ENCODE results near the gene GDE1. TPM values are rescaled to one million over a fixed set of nuclear protein-coding genes. Genes with fewer than 3 reads are reported as not detected.
A peak's percentile ranks its signal among the peaks of the same experiment; 100 is the strongest.

GDE1 gene
- total RNA-seq, 1 experiment from 2014 or later = 65.7 TPM

DNA sequence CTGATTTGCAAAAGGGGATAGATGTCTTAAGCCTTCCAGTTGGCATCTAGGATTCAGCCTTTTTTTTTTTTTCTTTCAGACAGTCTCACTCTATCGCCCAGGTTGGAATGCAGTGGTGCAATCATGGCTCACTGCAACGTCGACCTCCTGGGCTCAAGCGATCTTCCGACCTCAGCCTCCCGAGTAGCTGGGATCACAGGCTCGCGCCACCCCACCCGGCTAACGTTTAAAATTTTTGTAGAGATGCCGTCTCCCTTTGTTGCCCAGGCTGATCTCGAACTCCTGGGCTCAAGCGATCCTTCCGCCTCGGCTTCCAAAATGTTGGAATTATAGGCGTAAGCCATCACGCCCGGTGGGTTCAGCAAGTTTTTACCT lies 1.3 kb upstream of the GDE1 start:
- H3K36me3 Mint-ChIP-seq = peaks cover 7% of the 10 kb centered on the region; the same call in 1 of the 2 replicates
- H3K4me1 Mint-ChIP-seq = peaks cover 49% of the 10 kb centered on the region
- no peak for ATAC-seq
- H3K4me3 Mint-ChIP-seq = no peak overlapping the region; the same call in 1 of the 2 replicates
- ChIA-PET POLR2A (interaction anchor here (1.0 to 2.6 kb wide), 3 partner anchors 15 to 108 kb away, joined by 3 to 23 read pairs (median 3); partner anchors contain the start of gene VPS35L), CTCF (interaction anchor here (3.1 kb wide), 1 partner anchor 32 kb away, joined by 28 read pairs; the partner anchor contains the start of gene VPS35L)
- no peaks in the 10 kb centered on the region for H3K9me3 Mint-ChIP-seq
- no peaks in the 10 kb centered on the region for H3K27me3 Mint-ChIP-seq (ENCODE audit: low read depth)
- DNase-seq (ENCODE audit: low spot score) = no peak
- TF ChIP-seq GABPB1 (CRISPR knock-in tag; IDR thresholded peaks at IDR 0.05) (peak; percentile 38; the same call in 1 of the 2 replicates), ZNF232 (CRISPR knock-in tag; IDR thresholded peaks at IDR 0.05) (no peak)
- no peak overlapping the region for H3K27ac Mint-ChIP-seq

GRCh38 chr16:19522760-19523159 lies 862 bp upstream of the GDE1 start:
- POLR2A ChIA-PET = no interaction called here
- no peak for ATAC-seq
- TF ChIP-seq ZNF263 (CRISPR knock-in tag; IDR thresholded peaks at IDR 0.05; ENCODE audit: low read depth) (no peak), ZNF138 (CRISPR knock-in tag; conservative IDR thresholded peaks at IDR 0.05) (no peak), TCF7 (CRISPR knock-in tag; IDR thresholded peaks at IDR 0.05; ENCODE audit: low read depth) (no peak), ZNF671 (CRISPR knock-in tag; IDR thresholded peaks at IDR 0.05) (no peak), ZNF317 (CRISPR knock-in tag; IDR thresholded peaks at IDR 0.05; ENCODE audit: borderline replicate concordance, low read depth) (no peak), SOX15 (CRISPR knock-in tag; IDR thresholded peaks at IDR 0.05) (no peak), MYBL2 (CRISPR knock-in tag; IDR thresholded peaks at IDR 0.05) (no peak)
- TF ChIP-seq, protein P1, sequence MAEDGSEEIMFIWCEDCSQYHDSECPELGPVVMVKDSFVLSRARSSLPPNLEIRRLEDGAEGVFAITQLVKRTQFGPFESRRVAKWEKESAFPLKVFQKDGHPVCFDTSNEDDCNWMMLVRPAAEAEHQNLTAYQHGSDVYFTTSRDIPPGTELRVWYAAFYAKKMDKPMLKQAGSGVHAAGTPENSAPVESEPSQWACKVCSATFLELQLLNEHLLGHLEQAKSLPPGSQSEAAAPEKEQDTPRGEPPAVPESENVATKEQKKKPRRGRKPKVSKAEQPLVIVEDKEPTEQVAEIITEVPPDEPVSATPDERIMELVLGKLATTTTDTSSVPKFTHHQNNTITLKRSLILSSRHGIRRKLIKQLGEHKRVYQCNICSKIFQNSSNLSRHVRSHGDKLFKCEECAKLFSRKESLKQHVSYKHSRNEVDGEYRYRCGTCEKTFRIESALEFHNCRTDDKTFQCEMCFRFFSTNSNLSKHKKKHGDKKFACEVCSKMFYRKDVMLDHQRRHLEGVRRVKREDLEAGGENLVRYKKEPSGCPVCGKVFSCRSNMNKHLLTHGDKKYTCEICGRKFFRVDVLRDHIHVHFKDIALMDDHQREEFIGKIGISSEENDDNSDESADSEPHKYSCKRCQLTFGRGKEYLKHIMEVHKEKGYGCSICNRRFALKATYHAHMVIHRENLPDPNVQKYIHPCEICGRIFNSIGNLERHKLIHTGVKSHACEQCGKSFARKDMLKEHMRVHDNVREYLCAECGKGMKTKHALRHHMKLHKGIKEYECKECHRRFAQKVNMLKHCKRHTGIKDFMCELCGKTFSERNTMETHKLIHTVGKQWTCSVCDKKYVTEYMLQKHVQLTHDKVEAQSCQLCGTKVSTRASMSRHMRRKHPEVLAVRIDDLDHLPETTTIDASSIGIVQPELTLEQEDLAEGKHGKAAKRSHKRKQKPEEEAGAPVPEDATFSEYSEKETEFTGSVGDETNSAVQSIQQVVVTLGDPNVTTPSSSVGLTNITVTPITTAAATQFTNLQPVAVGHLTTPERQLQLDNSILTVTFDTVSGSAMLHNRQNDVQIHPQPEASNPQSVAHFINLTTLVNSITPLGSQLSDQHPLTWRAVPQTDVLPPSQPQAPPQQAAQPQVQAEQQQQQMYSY (CRISPR knock-in tag; IDR thresholded peaks at IDR 0.05) = no peak
- TF ChIP-seq, protein P2, sequence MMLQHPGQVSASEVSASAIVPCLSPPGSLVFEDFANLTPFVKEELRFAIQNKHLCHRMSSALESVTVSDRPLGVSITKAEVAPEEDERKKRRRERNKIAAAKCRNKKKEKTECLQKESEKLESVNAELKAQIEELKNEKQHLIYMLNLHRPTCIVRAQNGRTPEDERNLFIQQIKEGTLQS (CRISPR knock-in tag; conservative IDR thresholded peaks at IDR 0.05) = no peak
- TF ChIP-seq, protein P3, sequence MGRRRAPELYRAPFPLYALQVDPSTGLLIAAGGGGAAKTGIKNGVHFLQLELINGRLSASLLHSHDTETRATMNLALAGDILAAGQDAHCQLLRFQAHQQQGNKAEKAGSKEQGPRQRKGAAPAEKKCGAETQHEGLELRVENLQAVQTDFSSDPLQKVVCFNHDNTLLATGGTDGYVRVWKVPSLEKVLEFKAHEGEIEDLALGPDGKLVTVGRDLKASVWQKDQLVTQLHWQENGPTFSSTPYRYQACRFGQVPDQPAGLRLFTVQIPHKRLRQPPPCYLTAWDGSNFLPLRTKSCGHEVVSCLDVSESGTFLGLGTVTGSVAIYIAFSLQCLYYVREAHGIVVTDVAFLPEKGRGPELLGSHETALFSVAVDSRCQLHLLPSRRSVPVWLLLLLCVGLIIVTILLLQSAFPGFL (CRISPR knock-in tag; IDR thresholded peaks at IDR 0.05; ENCODE audit: borderline replicate concordance) = no peak
- peak overlapping the region; percentile 93 for H3K4me3 Mint-ChIP-seq
- CTCF ChIA-PET = interaction anchor here (1.3 to 3.1 kb wide), 4 partner anchors 20 to 437 kb away, joined by 3 to 28 read pairs (median 9); partner anchors contain the start of gene VPS35L
- H3K27ac Mint-ChIP-seq = peak overlapping the region; percentile 94; the same call in 1 of the 2 replicates
- DNase-seq (ENCODE audit: low spot score) = no peak
- H3K36me3 Mint-ChIP-seq = peaks cover 3% of the 10 kb centered on the region; the same call in 1 of the 2 replicates
- no peaks in the 10 kb centered on the region for H3K9me3 Mint-ChIP-seq
- H3K4me1 Mint-ChIP-seq = peaks cover 49% of the 10 kb centered on the region
- H3K27me3 Mint-ChIP-seq (ENCODE audit: low read depth) = no peaks in the 10 kb centered on the region

- CTCF ChIA-PET = interaction anchor here (1.3 to 2.1 kb wide), 3 partner anchors 20 to 437 kb away, joined by 3 to 13 read pairs (median 5); partner anchors contain the start of gene VPS35L
- H3K27ac Mint-ChIP-seq = peak overlapping the region; percentile 94
- TF ChIP-seq ZSCAN18 (CRISPR knock-in tag; IDR thresholded peaks at IDR 0.05) (no peak), TEAD1 (CRISPR knock-in tag; IDR thresholded peaks at IDR 0.05) (no peak), ATF2 (CRISPR knock-in tag; IDR thresholded peaks at IDR 0.05; ENCODE audit: borderline replicate concordance, low read depth) (no peak), MXD4 (CRISPR knock-in tag; IDR thresholded peaks at IDR 0.05; ENCODE audit: borderline replicate concordance) (no peak)
- TF ChIP-seq, protein P4, sequence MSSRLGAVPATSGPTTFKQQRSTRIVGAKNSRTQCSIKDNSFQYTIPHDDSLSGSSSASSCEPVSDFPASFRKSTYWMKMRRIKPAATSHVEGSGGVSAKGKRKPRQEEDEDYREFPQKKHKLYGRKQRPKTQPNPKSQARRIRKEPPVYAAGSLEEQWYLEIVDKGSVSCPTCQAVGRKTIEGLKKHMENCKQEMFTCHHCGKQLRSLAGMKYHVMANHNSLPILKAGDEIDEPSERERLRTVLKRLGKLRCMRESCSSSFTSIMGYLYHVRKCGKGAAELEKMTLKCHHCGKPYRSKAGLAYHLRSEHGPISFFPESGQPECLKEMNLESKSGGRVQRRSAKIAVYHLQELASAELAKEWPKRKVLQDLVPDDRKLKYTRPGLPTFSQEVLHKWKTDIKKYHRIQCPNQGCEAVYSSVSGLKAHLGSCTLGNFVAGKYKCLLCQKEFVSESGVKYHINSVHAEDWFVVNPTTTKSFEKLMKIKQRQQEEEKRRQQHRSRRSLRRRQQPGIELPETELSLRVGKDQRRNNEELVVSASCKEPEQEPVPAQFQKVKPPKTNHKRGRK (CRISPR knock-in tag; IDR thresholded peaks at IDR 0.05; ENCODE audit: borderline replicate concordance) = no peak
- TF ChIP-seq, protein P5, sequence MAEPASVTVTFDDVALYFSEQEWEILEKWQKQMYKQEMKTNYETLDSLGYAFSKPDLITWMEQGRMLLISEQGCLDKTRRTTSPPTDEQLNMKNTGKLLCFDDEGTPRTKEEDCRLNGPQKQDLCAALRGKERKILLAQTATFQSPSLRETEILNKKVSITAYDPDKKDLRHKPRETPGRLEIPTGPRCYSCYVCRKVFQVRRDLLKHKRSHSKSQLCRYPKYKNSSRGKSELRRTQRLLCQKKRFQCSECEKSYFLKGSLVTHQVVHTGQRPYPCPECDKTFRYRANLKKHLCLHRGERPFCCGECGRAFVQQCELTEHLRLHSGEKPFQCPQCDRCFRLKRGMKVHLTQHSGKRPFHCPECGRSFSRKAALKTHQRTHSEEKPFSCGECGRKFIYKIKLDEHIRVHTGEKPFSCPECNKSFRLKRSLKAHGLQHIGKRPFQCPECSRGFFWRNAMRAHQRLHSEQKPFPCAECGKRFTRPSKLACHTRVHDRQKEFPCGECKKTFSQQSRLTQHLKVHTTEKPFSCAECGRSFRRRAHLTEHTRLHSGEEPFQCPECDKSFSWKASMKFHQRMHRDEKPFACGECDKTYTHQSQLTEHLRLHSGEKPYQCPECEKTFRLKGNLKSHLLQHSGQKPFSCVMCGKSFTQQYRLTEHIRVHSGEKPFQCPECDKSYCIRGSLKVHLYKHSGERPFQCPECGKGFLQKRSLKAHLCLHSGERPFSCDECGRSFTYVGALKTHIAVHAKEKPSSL (CRISPR knock-in tag; conservative IDR thresholded peaks at IDR 0.05) = no peak
These were observed 467 bp upstream of the GDE1 start for GRCh38 chr16:19522397-19522732.

More at GRCh38 chr16:19522397-19522732, 467 bp upstream of the GDE1 start:
- Mint-ChIP-seq H3K9me3 (no peaks in the 10 kb centered on the region), H3K4me1 (peaks cover 49% of the 10 kb centered on the region), H3K4me3 (peak overlapping the region; percentile 93), H3K27me3 (ENCODE audit: low read depth) (no peaks in the 10 kb centered on the region), H3K36me3 (peaks cover 4% of the 10 kb centered on the region)
- no peak for DNase-seq (ENCODE audit: low spot score)
- POLR2A ChIA-PET = no interaction called here
- no peak for ATAC-seq
